ENCODE results near the gene DENND10. TPM values are rescaled to one million over a fixed set of nuclear protein-coding genes. Genes with fewer than 3 reads are reported as not detected.

The DENND10 gene
- total RNA-seq, 1 donor from 2014 or later, result 59.0 TPM

DNA sequence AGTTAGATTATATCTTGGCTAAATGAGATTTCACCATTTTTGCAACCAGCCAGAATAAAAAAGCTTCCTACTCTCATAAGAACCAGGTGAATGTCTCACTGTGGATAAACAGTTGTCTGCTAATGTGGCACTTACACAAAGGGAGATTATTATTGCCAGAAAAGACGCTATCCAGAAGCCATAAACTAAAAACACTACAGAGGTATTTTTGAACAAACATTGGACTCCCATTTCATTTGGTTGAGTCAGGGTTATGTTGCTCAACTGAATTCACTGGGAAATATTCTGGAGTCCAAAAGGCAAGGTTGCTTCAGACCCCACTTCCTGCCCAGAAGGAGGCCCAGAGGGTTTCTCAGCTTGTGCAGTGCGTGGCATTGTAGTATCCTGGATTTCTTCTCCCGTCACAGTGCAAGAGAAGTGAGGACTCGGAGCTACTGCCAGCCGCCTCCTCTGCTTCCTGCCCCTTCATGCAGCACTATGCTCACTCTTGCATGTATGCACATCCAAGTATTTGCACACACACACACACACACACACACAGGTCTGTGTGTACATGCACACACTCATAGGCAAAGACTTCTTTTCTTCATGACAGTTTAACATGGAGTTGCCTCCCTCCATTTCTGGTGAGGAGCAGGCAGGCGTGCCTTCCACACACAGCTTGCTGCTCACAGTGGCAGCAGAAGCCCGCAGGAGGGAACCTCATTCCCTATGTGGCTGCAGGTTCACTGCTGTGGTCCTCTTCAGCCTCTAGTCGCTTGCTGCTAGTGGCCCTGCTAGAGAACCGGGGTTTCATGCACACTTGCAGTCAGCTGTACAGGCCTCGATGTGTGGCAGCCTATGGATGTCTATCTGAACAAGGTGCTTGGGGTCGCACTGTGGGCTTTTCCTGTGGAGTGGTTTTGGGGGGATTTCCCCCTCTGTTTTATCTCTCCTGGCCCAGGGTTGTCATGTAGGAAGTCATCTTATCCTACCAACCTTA lies 10.1 kb downstream of the DENND10 start:
- H3K27me3 ChIP-seq (ENCODE audit: control insufficient read depth, insufficient read depth, low read length), result no peaks in the 10 kb centered on the region

DNA sequence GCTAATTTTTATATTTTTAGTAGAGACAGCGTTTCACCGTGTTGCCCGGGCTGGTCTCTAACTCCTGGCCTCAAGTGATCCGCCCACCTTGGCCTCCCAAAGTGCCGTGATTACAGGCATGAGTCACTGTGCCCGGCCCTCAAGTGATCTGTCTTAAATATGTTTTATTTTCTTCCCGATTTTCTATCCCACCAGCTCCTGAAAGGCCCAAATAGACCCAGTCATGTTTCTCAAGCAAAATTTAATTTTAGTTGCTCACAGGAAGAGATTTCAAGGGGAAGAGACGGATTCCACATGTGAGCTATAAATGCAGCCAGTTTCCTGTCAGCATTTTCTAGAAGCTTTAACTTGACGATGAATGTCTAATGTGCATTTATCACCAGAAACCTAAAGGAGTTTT lies 12.0 kb downstream of the DENND10 start:
- H3K36me3 ChIP-seq (ENCODE audit: control insufficient read depth, insufficient read depth, low read length), result peaks cover 17% of the 10 kb centered on the region
- TF ChIP-seq, protein P1, sequence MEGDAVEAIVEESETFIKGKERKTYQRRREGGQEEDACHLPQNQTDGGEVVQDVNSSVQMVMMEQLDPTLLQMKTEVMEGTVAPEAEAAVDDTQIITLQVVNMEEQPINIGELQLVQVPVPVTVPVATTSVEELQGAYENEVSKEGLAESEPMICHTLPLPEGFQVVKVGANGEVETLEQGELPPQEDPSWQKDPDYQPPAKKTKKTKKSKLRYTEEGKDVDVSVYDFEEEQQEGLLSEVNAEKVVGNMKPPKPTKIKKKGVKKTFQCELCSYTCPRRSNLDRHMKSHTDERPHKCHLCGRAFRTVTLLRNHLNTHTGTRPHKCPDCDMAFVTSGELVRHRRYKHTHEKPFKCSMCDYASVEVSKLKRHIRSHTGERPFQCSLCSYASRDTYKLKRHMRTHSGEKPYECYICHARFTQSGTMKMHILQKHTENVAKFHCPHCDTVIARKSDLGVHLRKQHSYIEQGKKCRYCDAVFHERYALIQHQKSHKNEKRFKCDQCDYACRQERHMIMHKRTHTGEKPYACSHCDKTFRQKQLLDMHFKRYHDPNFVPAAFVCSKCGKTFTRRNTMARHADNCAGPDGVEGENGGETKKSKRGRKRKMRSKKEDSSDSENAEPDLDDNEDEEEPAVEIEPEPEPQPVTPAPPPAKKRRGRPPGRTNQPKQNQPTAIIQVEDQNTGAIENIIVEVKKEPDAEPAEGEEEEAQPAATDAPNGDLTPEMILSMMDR (IDR thresholded peaks at IDR 0.05; ENCODE audit: insufficient read depth, low read length, severe bottlenecking), result no peak
- no peak for DNase-seq (ENCODE audit: low read depth)
- H3K27me3 ChIP-seq (ENCODE audit: control insufficient read depth, insufficient read depth, low read length), result no peaks in the 10 kb centered on the region
- no peak overlapping the region for H3K4me3 ChIP-seq (ENCODE audit: low read depth, low read length)
- FAIRE-seq, result no peak

More for the DNA sequence above, 10.1 kb downstream of the DENND10 start:
- FAIRE-seq (peak; percentile 55), DNase-seq (ENCODE audit: low read depth) (peak; percentile 48)
- Histone ChIP-seq H3K36me3 (ENCODE audit: control insufficient read depth, insufficient read depth, low read length) (peaks cover 14% of the 10 kb centered on the region), H3K4me3 (ENCODE audit: low read depth, low read length) (no peak overlapping the region)
- TF ChIP-seq, protein P1 (IDR thresholded peaks at IDR 0.05; ENCODE audit: insufficient read depth, low read length, severe bottlenecking), result no peak

DNA sequence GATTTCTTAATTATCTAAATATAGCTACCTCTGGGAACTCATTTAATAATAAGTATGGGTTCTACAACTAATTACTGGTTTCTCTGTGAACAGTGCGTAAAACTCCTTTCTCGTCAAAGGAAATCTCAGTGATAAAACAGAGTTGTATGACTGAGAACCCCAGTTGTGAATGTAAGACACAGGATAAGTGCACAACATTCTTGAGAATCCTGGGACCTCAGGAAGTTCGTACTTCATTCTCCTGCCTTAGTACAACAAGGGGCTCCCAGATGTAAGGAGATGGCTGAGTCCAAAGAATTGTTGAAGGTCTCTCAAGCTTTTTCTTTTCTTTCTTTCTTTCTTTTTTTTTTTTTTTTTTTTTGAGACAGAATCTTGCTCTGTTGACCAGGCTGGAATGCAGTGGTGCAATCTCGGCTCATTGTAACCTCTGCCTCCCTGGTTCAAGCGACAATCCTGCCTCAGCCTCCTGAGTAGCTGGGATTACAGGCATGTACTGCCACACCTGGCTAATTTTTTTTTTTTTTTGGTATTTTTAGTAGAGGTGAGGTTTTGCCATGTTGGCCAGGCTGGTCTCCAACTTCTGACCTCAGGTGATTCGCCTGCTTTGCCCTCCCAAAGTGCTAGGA lies 12.5 kb downstream of the DENND10 start:
- H3K27me3 ChIP-seq (ENCODE audit: control insufficient read depth, insufficient read depth, low read length), result no peaks in the 10 kb centered on the region
- H3K36me3 ChIP-seq (ENCODE audit: control insufficient read depth, insufficient read depth, low read length), result peaks cover 18% of the 10 kb centered on the region
- no peak for DNase-seq (ENCODE audit: low read depth)
- TF ChIP-seq, protein P1 (IDR thresholded peaks at IDR 0.05; ENCODE audit: insufficient read depth, low read length, severe bottlenecking), result no peak
- FAIRE-seq, result no peak
- H3K4me3 ChIP-seq (ENCODE audit: low read depth, low read length), result no peak overlapping the region

DNA sequence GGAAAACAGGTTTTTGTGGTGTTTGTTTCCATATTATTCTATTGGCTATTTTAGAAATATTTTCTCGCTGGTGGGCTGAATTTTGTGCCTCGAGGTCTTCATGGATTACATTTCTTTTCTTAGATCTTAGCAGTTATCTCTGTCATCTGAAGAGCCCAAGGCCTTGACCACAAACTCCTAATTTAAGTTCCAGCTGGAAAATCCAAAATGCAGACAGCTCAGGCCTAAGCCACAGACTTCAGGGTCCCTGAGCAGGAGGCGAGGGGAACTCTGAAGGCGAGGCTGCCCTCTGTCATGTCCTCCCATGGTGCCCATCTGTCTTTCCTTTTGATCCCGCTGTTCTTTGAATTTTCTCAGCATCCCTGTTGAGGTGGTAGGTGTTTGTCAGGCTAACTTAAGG lies 14.3 kb downstream of the DENND10 start:
- Histone ChIP-seq H3K4me3 (ENCODE audit: low read depth, low read length) (no peak overlapping the region), H3K36me3 (ENCODE audit: control insufficient read depth, insufficient read depth, low read length) (peaks cover 19% of the 10 kb centered on the region), H3K27me3 (ENCODE audit: control insufficient read depth, insufficient read depth, low read length) (no peaks in the 10 kb centered on the region)
- DNase-seq (ENCODE audit: low read depth) (no peak), FAIRE-seq (no peak)
- TF ChIP-seq, protein P1 (IDR thresholded peaks at IDR 0.05; ENCODE audit: insufficient read depth, low read length, severe bottlenecking), result no peak

DNA sequence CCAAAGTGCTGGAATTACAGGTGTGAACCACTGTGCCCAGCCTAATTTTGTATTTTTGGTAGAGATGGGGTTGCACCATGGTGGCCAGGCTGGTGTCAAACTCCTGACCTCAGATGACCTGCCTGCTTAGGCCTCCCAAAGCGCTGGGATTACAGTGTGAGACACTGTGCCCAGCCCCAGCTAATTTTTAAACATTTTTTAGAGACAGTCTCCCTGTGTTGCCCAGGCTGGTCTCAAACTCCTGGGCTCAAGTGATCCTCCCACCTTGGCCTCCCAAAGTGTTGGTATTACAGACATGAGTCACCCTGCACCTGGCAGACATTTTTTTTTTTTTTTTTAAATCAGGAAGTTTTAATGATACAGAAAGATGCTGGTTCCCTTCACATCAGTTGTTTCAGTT lies 15.5 kb downstream of the DENND10 start:
- H3K36me3 ChIP-seq (ENCODE audit: control insufficient read depth, insufficient read depth, low read length), result peaks cover 16% of the 10 kb centered on the region
- H3K4me3 ChIP-seq (ENCODE audit: low read depth, low read length), result no peak overlapping the region

More for the DNA sequence above, 15.5 kb downstream of the DENND10 start:
- DNase-seq (ENCODE audit: low read depth) (no peak), FAIRE-seq (no peak)
- TF ChIP-seq, protein P1 (IDR thresholded peaks at IDR 0.05; ENCODE audit: insufficient read depth, low read length, severe bottlenecking), result no peak
- H3K27me3 ChIP-seq (ENCODE audit: control insufficient read depth, insufficient read depth, low read length), result no peaks in the 10 kb centered on the region
